GM13976 (cell line): ENCODE results near the gene C6orf132.

Experiments
- DNase-seq: peaks from one replicate; pipeline ENCODE4 v3.0.0; 2012; ENCODE audit warnings: low spot score
- in situ Hi-C: fragments of 300-500 bp; cut with MboI; formaldehyde crosslinking; loops from one replicate; pipeline ENCODE4 v1.12.0; 2022; ENCODE audit warnings: low sequenced_read_pairs, mixed read lengths, inconsistent platforms; ENCODE audit not compliant: unreplicated experiment
- TF ChIP-seq, protein P1 (sequence below): IDR thresholded peaks from 2 replicates; pipeline ENCODE4 v1.5.1; 2012; ENCODE audit warnings: borderline replicate concordance, mild to moderate bottlenecking; ENCODE audit not compliant: insufficient read depth; ENCODE audit errors: extremely low read depth, missing control alignments, control extremely low read depth

The C6orf132 gene

GRCh38 chr6:42120895-42121865 lies 21.2 kb downstream of the C6orf132 start:
- TF ChIP-seq, protein P1, sequence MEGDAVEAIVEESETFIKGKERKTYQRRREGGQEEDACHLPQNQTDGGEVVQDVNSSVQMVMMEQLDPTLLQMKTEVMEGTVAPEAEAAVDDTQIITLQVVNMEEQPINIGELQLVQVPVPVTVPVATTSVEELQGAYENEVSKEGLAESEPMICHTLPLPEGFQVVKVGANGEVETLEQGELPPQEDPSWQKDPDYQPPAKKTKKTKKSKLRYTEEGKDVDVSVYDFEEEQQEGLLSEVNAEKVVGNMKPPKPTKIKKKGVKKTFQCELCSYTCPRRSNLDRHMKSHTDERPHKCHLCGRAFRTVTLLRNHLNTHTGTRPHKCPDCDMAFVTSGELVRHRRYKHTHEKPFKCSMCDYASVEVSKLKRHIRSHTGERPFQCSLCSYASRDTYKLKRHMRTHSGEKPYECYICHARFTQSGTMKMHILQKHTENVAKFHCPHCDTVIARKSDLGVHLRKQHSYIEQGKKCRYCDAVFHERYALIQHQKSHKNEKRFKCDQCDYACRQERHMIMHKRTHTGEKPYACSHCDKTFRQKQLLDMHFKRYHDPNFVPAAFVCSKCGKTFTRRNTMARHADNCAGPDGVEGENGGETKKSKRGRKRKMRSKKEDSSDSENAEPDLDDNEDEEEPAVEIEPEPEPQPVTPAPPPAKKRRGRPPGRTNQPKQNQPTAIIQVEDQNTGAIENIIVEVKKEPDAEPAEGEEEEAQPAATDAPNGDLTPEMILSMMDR = no peak
- in situ Hi-C loops = no loop called here
- DNase-seq = no peak

- DNase-seq = no peak
- TF ChIP-seq, protein P1 = no peak
- in situ Hi-C loops = no loop called here
Observed at GRCh38 chr6:42118162-42119001, 24.0 kb downstream of the C6orf132 start.

- TF ChIP-seq, protein P1 = no peak
- DNase-seq = no peak
Observed at GRCh38 chr6:42117843-42118161, 24.6 kb downstream of the C6orf132 start.

GRCh38 chr6:42113936-42114636 lies 28.3 kb downstream of the C6orf132 start:
- TF ChIP-seq, protein P1 = no peak
- no peak for DNase-seq
- in situ Hi-C loops = no loop called here

More at GRCh38 chr6:42117843-42118161, 24.6 kb downstream of the C6orf132 start:
- in situ Hi-C loops = no loop called here

DNA sequence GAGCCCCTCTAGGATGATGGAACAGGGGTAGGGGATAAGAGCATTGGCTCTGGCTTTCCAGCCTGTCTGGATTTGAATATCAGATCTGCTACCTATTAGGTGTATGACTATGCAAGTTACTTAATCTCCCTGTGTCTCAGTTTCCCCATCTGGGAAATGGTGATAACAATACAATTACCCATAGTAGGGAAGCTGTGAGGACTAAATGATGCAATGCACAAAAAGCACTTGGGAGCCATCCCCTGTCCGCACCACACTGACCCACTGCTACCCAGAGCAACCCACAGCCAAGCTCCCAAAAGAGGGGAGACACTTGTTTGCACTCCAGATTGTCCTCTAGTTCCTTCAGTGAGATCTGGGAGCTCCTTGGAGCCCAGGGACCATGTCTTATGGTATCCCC lies 30.1 kb downstream of the C6orf132 start:
- DNase-seq = no peak
- TF ChIP-seq, protein P1 = no peak
- in situ Hi-C loops = no loop called here

DNA sequence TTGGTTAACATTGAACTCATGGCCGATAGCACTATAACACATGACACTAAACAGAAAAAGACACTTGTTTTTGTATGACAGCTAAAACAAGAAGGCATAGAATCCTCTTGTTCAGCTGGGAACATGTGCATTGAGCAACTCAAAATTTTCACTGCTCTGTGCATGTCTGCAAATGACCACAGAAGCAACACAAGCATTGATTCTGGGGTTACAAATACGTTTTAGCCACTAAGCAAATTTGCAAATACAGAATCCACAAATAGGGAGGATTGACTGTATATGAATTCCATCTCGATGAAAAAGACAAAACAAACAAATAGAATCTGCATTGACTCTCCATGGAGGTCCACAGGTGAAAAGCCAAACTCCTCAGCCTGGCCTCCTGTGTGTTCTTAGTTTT lies 31.7 kb downstream of the C6orf132 start:
- in situ Hi-C loops = no loop called here
- no peak for DNase-seq
- TF ChIP-seq, protein P1 = no peak
